HUES64 (cell line): ENCODE measurements around the gene SMG9.

Source experiments
- H3K27ac ChIP-seq: 2 replicates; pipeline ENCODE4 v1.7.0; 2013; ENCODE audit warnings: low read depth, low read length, inconsistent platforms
- H3K27me3 ChIP-seq: 2 replicates; pipeline ENCODE4 v1.6.1; 2013; ENCODE audit warnings: mild to moderate bottlenecking, low read length; ENCODE audit not compliant: insufficient read depth
- H3K36me3 ChIP-seq: 2 replicates; pipeline ENCODE4 v1.6.1; 2013; ENCODE audit warnings: mild to moderate bottlenecking, low read length; ENCODE audit not compliant: insufficient read depth
- H3K4me1 ChIP-seq: 2 replicates; pipeline ENCODE4 v1.6.1; 2013; ENCODE audit warnings: mild to moderate bottlenecking, low read length, moderate library complexity; ENCODE audit not compliant: insufficient read depth
- H3K4me3 ChIP-seq: 2 replicates; pipeline ENCODE4 v1.5.1; 2013; ENCODE audit warnings: mild to moderate bottlenecking, low read length, moderate library complexity
- H3K9ac ChIP-seq: 2 replicates; pipeline ENCODE4 v1.6.1; 2013; ENCODE audit warnings: mild to moderate bottlenecking, low read depth, low read length
- H3K9me3 ChIP-seq: 2 replicates; pipeline ENCODE4 v1.6.1; 2013; ENCODE audit warnings: low read depth, low read length; ENCODE audit not compliant: insufficient read depth
- WGBS: fragments of 150-250, 120-280 bp; methylation state at CpG from one replicate; pipeline ENCODE4 v1.1.7; 2013; ENCODE audit warnings: missing lambda C conversion rate; 5-methylcytosine and 5-hydroxymethylcytosine counted together

The SMG9 gene

GRCh38 chr19:43731846-43732245 lies 22.9 kb downstream of the SMG9 start:
- Histone ChIP-seq H3K4me3 (no peak overlapping the region), H3K27me3 (no peaks in the 10 kb centered on the region), H3K9ac (no peak overlapping the region), H3K9me3 (no peaks in the 10 kb centered on the region), H3K4me1 (no peaks in the 10 kb centered on the region), H3K36me3 (peaks cover 63% of the 10 kb centered on the region), H3K27ac (no peak overlapping the region)
- 91% methylated on average over 1 of the region's 1 CpG for WGBS

- Histone ChIP-seq H3K27ac (no peak overlapping the region), H3K27me3 (no peaks in the 10 kb centered on the region), H3K4me3 (no peak overlapping the region), H3K36me3 (peaks cover 58% of the 10 kb centered on the region), H3K4me1 (no peaks in the 10 kb centered on the region), H3K9ac (no peak overlapping the region), H3K9me3 (no peaks in the 10 kb centered on the region)
- 95% methylated on average over 14 of the region's 14 CpGs for WGBS
These were observed 23.4 kb downstream of the SMG9 start for GRCh38 chr19:43731346-43731745.

- Histone ChIP-seq H3K27me3 (no peaks in the 10 kb centered on the region), H3K9ac (no peak overlapping the region), H3K27ac (no peak overlapping the region), H3K4me3 (no peak overlapping the region), H3K4me1 (no peaks in the 10 kb centered on the region), H3K36me3 (peaks cover 47% of the 10 kb centered on the region), H3K9me3 (no peaks in the 10 kb centered on the region)
- 93% methylated on average over 5 of the region's 5 CpGs for WGBS
These were observed 24.8 kb downstream of the SMG9 start for GRCh38 chr19:43729919-43730318.

- 92% methylated on average over 4 of the region's 4 CpGs for WGBS
- no peaks in the 10 kb centered on the region for H3K9me3 ChIP-seq
These were observed 27.2 kb downstream of the SMG9 start for GRCh38 chr19:43727593-43727853.

GRCh38 chr19:43726736-43727592 lies 27.8 kb downstream of the SMG9 start:
- no peak overlapping the region for H3K27ac ChIP-seq
- no peak overlapping the region for H3K4me3 ChIP-seq
- H3K9me3 ChIP-seq, result no peaks in the 10 kb centered on the region
- 87% methylated on average over 15 of the region's 15 CpGs for WGBS
- H3K4me1 ChIP-seq, result no peaks in the 10 kb centered on the region
- no peak overlapping the region for H3K9ac ChIP-seq
- H3K27me3 ChIP-seq, result no peaks in the 10 kb centered on the region
- H3K36me3 ChIP-seq, result peaks cover 21% of the 10 kb centered on the region

More at GRCh38 chr19:43727593-43727853, 27.2 kb downstream of the SMG9 start:
- Histone ChIP-seq H3K36me3 (peaks cover 27% of the 10 kb centered on the region), H3K27me3 (no peaks in the 10 kb centered on the region), H3K4me1 (no peaks in the 10 kb centered on the region), H3K9ac (no peak overlapping the region), H3K4me3 (no peak overlapping the region), H3K27ac (no peak overlapping the region)

GRCh38 chr19:43725468-43725867 lies 29.3 kb downstream of the SMG9 start:
- Histone ChIP-seq H3K4me3 (no peak overlapping the region), H3K9me3 (no peaks in the 10 kb centered on the region), H3K27ac (no peak overlapping the region), H3K4me1 (no peaks in the 10 kb centered on the region), H3K9ac (no peak overlapping the region), H3K36me3 (0 out of 2 replicates have a peak, but pooled peaks cover 9% of the 10 kb centered on the region), H3K27me3 (no peaks in the 10 kb centered on the region)
- 87% methylated on average over 7 of the region's 7 CpGs for WGBS

GRCh38 chr19:43724896-43725295 lies 29.9 kb downstream of the SMG9 start:
- Histone ChIP-seq H3K36me3 (0 out of 2 replicates have a peak, but pooled peaks cover 9% of the 10 kb centered on the region), H3K9me3 (no peaks in the 10 kb centered on the region), H3K27ac (no peak overlapping the region), H3K4me3 (no peak overlapping the region), H3K27me3 (no peaks in the 10 kb centered on the region), H3K4me1 (no peaks in the 10 kb centered on the region), H3K9ac (no peak overlapping the region)
- 94% methylated on average over 8 of the region's 8 CpGs for WGBS

GRCh38 chr19:43723588-43723987 lies 31.2 kb downstream of the SMG9 start:
- Histone ChIP-seq H3K9me3 (no peaks in the 10 kb centered on the region), H3K27me3 (no peaks in the 10 kb centered on the region), H3K27ac (no peak overlapping the region), H3K4me3 (no peak overlapping the region), H3K9ac (no peak overlapping the region), H3K4me1 (no peaks in the 10 kb centered on the region), H3K36me3 (0 out of 2 replicates have a peak, but pooled peaks cover 2% of the 10 kb centered on the region)
- 73% methylated on average over 8 of the region's 8 CpGs for WGBS

GRCh38 chr19:43721469-43722048 lies 33.2 kb downstream of the SMG9 start:
- H3K4me1 ChIP-seq, result no peaks in the 10 kb centered on the region
- no peaks in the 10 kb centered on the region for H3K9me3 ChIP-seq
- no peaks in the 10 kb centered on the region for H3K27me3 ChIP-seq
- 94% methylated on average over 5 of the region's 5 CpGs for WGBS
- H3K27ac ChIP-seq, result no peak overlapping the region
- no peaks in the 10 kb centered on the region for H3K36me3 ChIP-seq
- no peak overlapping the region for H3K9ac ChIP-seq
- H3K4me3 ChIP-seq, result no peak overlapping the region

GRCh38 chr19:43720936-43721335 lies 33.8 kb downstream of the SMG9 start:
- Histone ChIP-seq H3K4me1 (no peaks in the 10 kb centered on the region), H3K9ac (no peak overlapping the region), H3K36me3 (no peaks in the 10 kb centered on the region), H3K9me3 (no peaks in the 10 kb centered on the region), H3K4me3 (no peak overlapping the region), H3K27ac (no peak overlapping the region), H3K27me3 (no peaks in the 10 kb centered on the region)
- 88% methylated on average over 10 of the region's 10 CpGs for WGBS

GRCh38 chr19:43719918-43720317 lies 34.8 kb downstream of the SMG9 start:
- Histone ChIP-seq H3K9ac (no peak overlapping the region), H3K9me3 (no peaks in the 10 kb centered on the region), H3K27me3 (no peaks in the 10 kb centered on the region), H3K27ac (no peak overlapping the region), H3K36me3 (no peaks in the 10 kb centered on the region), H3K4me1 (no peaks in the 10 kb centered on the region), H3K4me3 (no peak overlapping the region)
- 73% methylated on average over 4 of the region's 5 CpGs for WGBS
